ENCODE measurements around the gene IDH2. TPM values are rescaled to one million over a fixed set of nuclear protein-coding genes. Genes with fewer than 3 reads are reported as not detected.

IDH2 gene
- total and polyA plus RNA-seq, 2 donors (not counting 3 experiments of a cell fraction or from before 2014, with no cell fraction given): 123 to 127 TPM

DNA sequence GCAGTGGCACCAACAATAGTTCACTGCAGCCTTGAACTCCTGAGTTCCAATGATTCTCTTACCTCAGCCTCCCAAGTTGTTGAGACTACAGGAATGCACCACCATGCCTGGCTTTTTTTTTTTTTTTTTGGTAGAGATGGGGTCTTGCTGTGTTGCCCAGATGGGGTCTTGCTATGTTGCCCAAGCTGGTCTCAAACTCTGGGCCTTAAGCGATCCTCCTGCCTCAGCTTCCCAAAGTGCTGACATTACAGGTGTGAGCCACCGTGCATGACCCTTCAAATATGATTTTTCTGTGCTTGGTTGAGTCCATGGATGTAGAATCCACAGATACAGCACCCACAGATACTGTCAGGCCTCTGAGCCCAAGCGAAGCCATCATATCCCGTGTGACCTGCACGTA is 30.2 kb upstream of the IDH2 start:
- H3K9me3 ChIP-seq (replicated peaks; ENCODE audit: control insufficient read depth, insufficient read depth, low read length): no peaks in the 10 kb centered on the region
- no peaks in the 10 kb centered on the region for H3K9me1 ChIP-seq (replicated peaks; ENCODE audit: control insufficient read depth, extremely low read depth, insufficient read depth, low read length)
- intact Hi-C loops (cut with micrococcal nuclease): no loop called here
- DNase-seq (ENCODE audit: low read depth, low spot score) (no peak), FAIRE-seq (no peak)
- H3K27me3 ChIP-seq (ENCODE audit: control insufficient read depth in 2 of 2, insufficient read depth in 2 of 2, low read length in 2 of 2): peaks cover 0 to 12% of the 10 kb centered on the region in 2 experiments
- H3K4me1 ChIP-seq (ENCODE audit: control insufficient read depth, extremely low read depth, insufficient read depth, low read length): no peaks in the 10 kb centered on the region
- H3K4me3 ChIP-seq (replicated peaks in 1 of 3; ENCODE audit: insufficient read depth in 1 of 3, low read depth in 1 of 3, low read length in 3 of 3): no peak overlapping the region
- H3K27ac ChIP-seq (ENCODE audit: insufficient read depth, low read depth, low read length): no peak overlapping the region
- H4K20me1 ChIP-seq (replicated peaks; ENCODE audit: control insufficient read depth, extremely low read depth, insufficient read depth, low read length): no peaks in the 10 kb centered on the region
- H3K79me2 ChIP-seq (ENCODE audit: control insufficient read depth, insufficient read depth, low read length): no peaks in the 10 kb centered on the region
- dilution Hi-C loops (cut with MboI; ENCODE audit: extremely low pct_ligation_motif_present, low sequenced_read_pairs): no loop called here
- POLR2A ChIA-PET: interaction anchor here (0.7 kb wide), 1 partner anchor 19 kb away, joined by 3 read pairs; no protein-coding TSS in a partner anchor
- TF ChIP-seq POLR2AphosphoS5 (IDR thresholded peaks at IDR 0.05; ENCODE audit: insufficient read depth, low read depth, low read length): no peak
- TF ChIP-seq MYC (IDR thresholded peaks at IDR 0.05; ENCODE audit: low read depth, low read length): no peak
- TF ChIP-seq, protein P1, sequence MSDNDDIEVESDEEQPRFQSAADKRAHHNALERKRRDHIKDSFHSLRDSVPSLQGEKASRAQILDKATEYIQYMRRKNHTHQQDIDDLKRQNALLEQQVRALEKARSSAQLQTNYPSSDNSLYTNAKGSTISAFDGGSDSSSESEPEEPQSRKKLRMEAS (IDR thresholded peaks at IDR 0.05; ENCODE audit: insufficient read depth, insufficient read length): no peak
- no peak for TF ChIP-seq EZH2 (IDR thresholded peaks at IDR 0.05; ENCODE audit: borderline replicate concordance, low read depth, low read length, severe bottlenecking)
- no peak for TF ChIP-seq GATA2 (IDR thresholded peaks at IDR 0.05; ENCODE audit: insufficient read depth, insufficient read length, low read depth, low read length)
- TF ChIP-seq POLR2A (IDR thresholded peaks at IDR 0.05; ENCODE audit: low read depth, low read length): no peak
- TF ChIP-seq, protein P2, sequence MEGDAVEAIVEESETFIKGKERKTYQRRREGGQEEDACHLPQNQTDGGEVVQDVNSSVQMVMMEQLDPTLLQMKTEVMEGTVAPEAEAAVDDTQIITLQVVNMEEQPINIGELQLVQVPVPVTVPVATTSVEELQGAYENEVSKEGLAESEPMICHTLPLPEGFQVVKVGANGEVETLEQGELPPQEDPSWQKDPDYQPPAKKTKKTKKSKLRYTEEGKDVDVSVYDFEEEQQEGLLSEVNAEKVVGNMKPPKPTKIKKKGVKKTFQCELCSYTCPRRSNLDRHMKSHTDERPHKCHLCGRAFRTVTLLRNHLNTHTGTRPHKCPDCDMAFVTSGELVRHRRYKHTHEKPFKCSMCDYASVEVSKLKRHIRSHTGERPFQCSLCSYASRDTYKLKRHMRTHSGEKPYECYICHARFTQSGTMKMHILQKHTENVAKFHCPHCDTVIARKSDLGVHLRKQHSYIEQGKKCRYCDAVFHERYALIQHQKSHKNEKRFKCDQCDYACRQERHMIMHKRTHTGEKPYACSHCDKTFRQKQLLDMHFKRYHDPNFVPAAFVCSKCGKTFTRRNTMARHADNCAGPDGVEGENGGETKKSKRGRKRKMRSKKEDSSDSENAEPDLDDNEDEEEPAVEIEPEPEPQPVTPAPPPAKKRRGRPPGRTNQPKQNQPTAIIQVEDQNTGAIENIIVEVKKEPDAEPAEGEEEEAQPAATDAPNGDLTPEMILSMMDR (IDR thresholded peaks at IDR 0.05; ENCODE audit: extremely low read depth in 1 of 2, insufficient read depth in 1 of 2, low read depth in 1 of 2, low read length in 2 of 2): no peak
- no peak for TF ChIP-seq FOS (IDR thresholded peaks at IDR 0.05; ENCODE audit: borderline replicate concordance, insufficient read depth, low read length)
- TF ChIP-seq JUN (IDR thresholded peaks at IDR 0.05; ENCODE audit: borderline replicate concordance, insufficient read depth, insufficient read length, low read depth): no peak
- CTCF ChIA-PET: no interaction called here
- no TSS peak for BruUV-seq (replicated peaks)
- no peak overlapping the region for H2AFZ ChIP-seq (ENCODE audit: low read depth, low read length)
- H3K9ac ChIP-seq (replicated peaks; ENCODE audit: extremely low read depth, insufficient read depth, low read length): no peak overlapping the region
- no peaks in the 10 kb centered on the region for H3K36me3 ChIP-seq (ENCODE audit: control insufficient read depth in 2 of 2, extremely low read depth in 1 of 2, insufficient read depth in 2 of 2, low read length in 2 of 2)
- no peak overlapping the region for H3K4me2 ChIP-seq (ENCODE audit: insufficient read depth, low read length)

All from endothelial cell of umbilical vein (primary cell).